SK-N-DZ (cell line): Measurements from ENCODE around the gene NTRK2. TPM values are rescaled to one million over a fixed set of nuclear protein-coding genes. Genes with fewer than 3 reads are reported as not detected.

Source experiments
- DNase-seq: peaks from one replicate; pipeline ENCODE4 v3.0.0-alpha.2; 2015; ENCODE audit warnings: low spot score
- polyA plus RNA-seq, 2 experiments: library from polyadenylated mRNA; depleted of rRNA; stranded (reverse); fragments of >200 nt; gene quantifications; 2 replicates each; pipeline ENCODE4 v1.2.3, GENCODE V29; 2014

The NTRK2 gene
- 0.37 and 0.45 TPM in 2 replicates for polyA plus RNA-seq (2014; cell fraction: cytosol; rRNA removed)
- polyA plus RNA-seq (2014; cell fraction: nucleus; rRNA removed), result 0.07 and 0.21 TPM in 2 replicates

GRCh38 chr9:84669288-84670137, at the start of gene NTRK2:
TSS of gene NTRK2 (plus strand) at chr9:84669729. CDS start at chr9:84670749, 1,020 bp downstream.
- no peak for DNase-seq

GRCh38 chr9:84620338-84620737, 49.2 kb upstream of the NTRK2 start:
- DNase-seq, result no peak

- DNase-seq, result no peak
These were observed 47.7 kb upstream of the NTRK2 start for GRCh38 chr9:84621811-84622210.

- no peak for DNase-seq
These were observed 46.5 kb upstream of the NTRK2 start for GRCh38 chr9:84622981-84623380.

GRCh38 chr9:84636436-84636835, 33.1 kb upstream of the NTRK2 start:
- DNase-seq, result no peak

- no peak for DNase-seq
These were observed 26.9 kb upstream of the NTRK2 start for GRCh38 chr9:84642553-84643141.

GRCh38 chr9:84647699-84648098, 21.8 kb upstream of the NTRK2 start:
- no peak for DNase-seq

- no peak for DNase-seq
These were observed 16.9 kb upstream of the NTRK2 start for GRCh38 chr9:84652496-84653120.

- DNase-seq, result no peak
These were observed 14.1 kb upstream of the NTRK2 start for GRCh38 chr9:84655447-84655846.

GRCh38 chr9:84659313-84659712, 10.2 kb upstream of the NTRK2 start:
- no peak for DNase-seq

GRCh38 chr9:84659773-84660172, 9.8 kb upstream of the NTRK2 start:
- DNase-seq, result no peak

GRCh38 chr9:84667571-84668195, 1.8 kb upstream of the NTRK2 start:
- DNase-seq, result no peak

GRCh38 chr9:84668196-84669012, 1.1 kb upstream of the NTRK2 start:
- DNase-seq, result peak; percentile 55

GRCh38 chr9:84669013-84669287, 579 bp upstream of the NTRK2 start:
- no peak for DNase-seq

- no peak for DNase-seq
These were observed 861 bp downstream of the NTRK2 start for GRCh38 chr9:84670138-84671041.

GRCh38 chr9:84671586-84672521, 2.3 kb downstream of the NTRK2 start:
- peak; percentile 1 for DNase-seq

GRCh38 chr9:84673806-84674205, 4.3 kb downstream of the NTRK2 start:
- no peak for DNase-seq

- DNase-seq, result no peak
These were observed 7.6 kb downstream of the NTRK2 start for GRCh38 chr9:84677080-84677479.

GRCh38 chr9:84679571-84679970, 10.0 kb downstream of the NTRK2 start:
- no peak for DNase-seq
